GM21723 (cell line): ENCODE measurements around the gene KHNYN.
"Not testable (repeated sequence)": the region's sequence is repeated elsewhere in the genome, so short reads cannot be mapped to it uniquely, and the experiment has no call there.

Source experiments
- ATAC-seq: cut with Tn5 transposase; IDR thresholded peaks from one replicate; pipeline ENCODE4 v1.9.1; 2021; ENCODE audit warnings: mild to moderate bottlenecking, moderate library complexity; ENCODE audit not compliant: unreplicated experiment

Gene KHNYN

GRCh38 chr14:24437020-24437735 lies 7.4 kb downstream of the KHNYN start:
- no peak for ATAC-seq

GRCh38 chr14:24437736-24438067 lies 7.9 kb downstream of the KHNYN start:
- ATAC-seq: no peak

- no peak for ATAC-seq
These were observed 8.7 kb downstream of the KHNYN start for GRCh38 chr14:24438223-24439097.

GRCh38 chr14:24439257-24439656 lies 9.5 kb downstream of the KHNYN start:
- ATAC-seq: no peak

GRCh38 chr14:24439830-24440605 lies 10.3 kb downstream of the KHNYN start:
- ATAC-seq: no peak

GRCh38 chr14:24440606-24441399 lies 11.0 kb downstream of the KHNYN start:
- ATAC-seq: no peak

GRCh38 chr14:24441485-24441884 lies 11.7 kb downstream of the KHNYN start:
- ATAC-seq: no peak

GRCh38 chr14:24441904-24442239 lies 12.1 kb downstream of the KHNYN start:
- ATAC-seq: no peak

GRCh38 chr14:24442240-24443052 lies 12.7 kb downstream of the KHNYN start, which contains the start of gene SDR39U1:
Gene SDR39U1 (minus strand): TSS chr14:24442776. CDS start chr14:24442769, 7 bp downstream.
- peak; percentile 91 for ATAC-seq

- ATAC-seq: no peak
These were observed 13.4 kb downstream of the KHNYN start for GRCh38 chr14:24443053-24443665.

GRCh38 chr14:24450828-24451227 lies 21.1 kb downstream of the KHNYN start:
- ATAC-seq: not testable (repeated sequence)

GRCh38 chr14:24456980-24457379 lies 27.2 kb downstream of the KHNYN start:
- no peak for ATAC-seq

GRCh38 chr14:24458736-24459135 lies 29.0 kb downstream of the KHNYN start:
- ATAC-seq: no peak

GRCh38 chr14:24459331-24459730 lies 29.6 kb downstream of the KHNYN start:
- ATAC-seq: no peak

- ATAC-seq: no peak
These were observed 31.6 kb downstream of the KHNYN start for GRCh38 chr14:24461336-24461735.

- ATAC-seq: no peak
These were observed 33.5 kb downstream of the KHNYN start for GRCh38 chr14:24463017-24463883.

- ATAC-seq: no peak
These were observed 34.4 kb downstream of the KHNYN start for GRCh38 chr14:24463884-24464785.
